GM23338 (cell line): ENCODE results near the gene CMTM2. TPM values are rescaled to one million over a fixed set of nuclear protein-coding genes. Genes with fewer than 3 reads are reported as not detected.

Source experiments
- ATAC-seq: fragments of 200-7000 bp; cut with Tn5 transposase; 3 replicates; pipeline ENCODE4 v1.9.1; 2020
- DNase-seq: peaks from one replicate; pipeline ENCODE4 v3.0.0-alpha.2; 2015; ENCODE audit warnings: low spot score
- H2AFZ ChIP-seq: fragments of 200-600 bp; sonication (generic); 2 replicates; pipeline ENCODE4 v1.8.0; 2016; ENCODE audit warnings: antibody characterized with exemption, mild to moderate bottlenecking, moderate library complexity
- H3F3A ChIP-seq: fragments of 200-600 bp; sonication (generic); replicated peaks from 2 replicates; pipeline ENCODE4 v1.8.0; 2017; ENCODE audit warnings: antibody characterized with exemption, mixed run types, low read depth
- H3K27ac ChIP-seq: fragments of 200-600 bp; sonication (generic); 2 replicates; pipeline ENCODE4 v1.6.1; 2016; ENCODE audit warnings: low read depth
- H3K27me3 ChIP-seq: fragments of 200-600 bp; sonication (generic); 2 replicates; pipeline ENCODE4 v1.8.0; 2016; ENCODE audit warnings: mild to moderate bottlenecking, mixed run types, moderate library complexity; ENCODE audit not compliant: insufficient read depth
- H3K36me3 ChIP-seq: fragments of 200-600 bp; sonication (generic); 2 replicates; pipeline ENCODE4 v1.8.0; 2016; ENCODE audit warnings: mild to moderate bottlenecking; ENCODE audit not compliant: insufficient read depth
- H3K4me1 ChIP-seq: fragments of 200-600 bp; sonication (generic); 2 replicates; pipeline ENCODE4 v1.8.0; 2016; ENCODE audit warnings: mild to moderate bottlenecking, moderate library complexity; ENCODE audit not compliant: insufficient read depth
- H3K4me2 ChIP-seq: fragments of 200-600 bp; sonication (generic); 2 replicates; pipeline ENCODE4 v1.7.1; 2017; ENCODE audit warnings: mixed run types
- H3K4me3 ChIP-seq: fragments of 200-600 bp; sonication (generic); 2 replicates; pipeline ENCODE4 v1.6.1; 2016; ENCODE audit warnings: mixed run types
- H3K79me2 ChIP-seq: fragments of 200-600 bp; sonication (generic); replicated peaks from 2 replicates; pipeline ENCODE4 v1.8.0; 2017; ENCODE audit warnings: mild to moderate bottlenecking; ENCODE audit not compliant: insufficient read depth
- H3K9me2 ChIP-seq: fragments of 200-600 bp; sonication (generic); 2 replicates; pipeline ENCODE4 v1.8.0; 2017; ENCODE audit not compliant: insufficient read depth
- H4K20me1 ChIP-seq: fragments of 200-600 bp; sonication (generic); replicated peaks from 2 replicates; pipeline ENCODE4 v1.8.0; 2017; ENCODE audit warnings: mild to moderate bottlenecking; ENCODE audit not compliant: insufficient read depth
- H3K27ac Mint-ChIP-seq: 2 replicates; pipeline ENCODE4 v1.8.0; 2020; ENCODE audit warnings: inconsistent platforms, mild to moderate bottlenecking, moderate library complexity, mixed read lengths
- H3K27me3 Mint-ChIP-seq: 3 replicates; pipeline ENCODE4 v1.8.0; 2022; ENCODE audit warnings: low read depth, mild to moderate bottlenecking, moderate library complexity, mixed read lengths, inconsistent platforms; ENCODE audit not compliant: insufficient read depth, poor library complexity
- H3K36me3 Mint-ChIP-seq: 3 replicates; pipeline ENCODE4 v1.8.0; 2021; ENCODE audit warnings: low read depth, mild to moderate bottlenecking, inconsistent platforms, moderate library complexity, mixed read lengths
- H3K4me1 Mint-ChIP-seq: 3 replicates; pipeline ENCODE4 v1.8.0; 2020; ENCODE audit warnings: mild to moderate bottlenecking, inconsistent platforms, mixed read lengths
- H3K4me3 Mint-ChIP-seq: 3 replicates; pipeline ENCODE4 v1.8.0; 2021; ENCODE audit warnings: moderate library complexity, mild to moderate bottlenecking, inconsistent platforms, mixed read lengths
- H3K9me3 Mint-ChIP-seq: 3 replicates; pipeline ENCODE4 v1.8.0; 2020; ENCODE audit warnings: moderate library complexity, mild to moderate bottlenecking, inconsistent platforms, mixed read lengths
- CTCF ChIP-seq, 2 experiments: fragments of 200-600 bp in 1 of 2; sonication (generic) in 1 of 2; conservative IDR thresholded peaks; 2 replicates each; pipeline versions ENCODE4 v1.5.1 to v1.6.1; 2016 to 2017; ENCODE audit warnings: antibody characterized with exemption in 2 of 2, low read depth in 2 of 2, mild to moderate bottlenecking in 2 of 2, moderate library complexity in 1 of 2
- ETS1 ChIP-seq: IDR thresholded peaks from 2 replicates; pipeline ENCODE4 v1.6.1; 2016; ENCODE audit warnings: antibody characterized with exemption
- EZH2phosphoT487 ChIP-seq: fragments of 200-600 bp; sonication (generic); IDR thresholded peaks from one replicate; pipeline ENCODE4 v1.8.1; 2018; ENCODE audit warnings: antibody characterized with exemption; ENCODE audit not compliant: unreplicated experiment
- JUNB ChIP-seq: IDR thresholded peaks from one replicate; pipeline ENCODE4 v1.6.1; 2016; ENCODE audit warnings: antibody characterized with exemption; ENCODE audit not compliant: unreplicated experiment
- NANOG ChIP-seq: IDR thresholded peaks from 2 replicates; pipeline ENCODE4 v1.6.1; 2016; ENCODE audit warnings: antibody characterized with exemption, borderline replicate concordance
- REST ChIP-seq: IDR thresholded peaks from one replicate; pipeline ENCODE4 v1.6.1; 2018; ENCODE audit warnings: antibody characterized with exemption; ENCODE audit not compliant: unreplicated experiment
- STAT1 ChIP-seq: IDR thresholded peaks from one replicate; pipeline ENCODE4 v1.6.1; 2016; ENCODE audit warnings: antibody characterized with exemption; ENCODE audit not compliant: unreplicated experiment
- polyA plus RNA-seq: library from polyadenylated mRNA; unstranded; fragments of >200 nt; fragmentation: Nextera tagmentation; extraction: Ambion mirVana; gene quantifications from 2 replicates; pipeline ENCODE4 v1.2.1, GENCODE V29; 2016
- total RNA-seq: library from RNA; depleted of rRNA; stranded (reverse); fragments of >200 nt; shearing (Covaris generic); gene quantifications from 2 replicates; pipeline ENCODE4 v1.2.3, GENCODE V29; 2014

CMTM2 gene
- total and polyA plus RNA-seq, 2 experiments from 2014 or later = not detected

- no peaks in the 10 kb centered on the region for H3K9me3 Mint-ChIP-seq
- no peaks in the 10 kb centered on the region for H3K36me3 ChIP-seq
Measured at GRCh38 chr16:66539623-66540469, 39.4 kb upstream of the CMTM2 start.

More at GRCh38 chr16:66539623-66540469, 39.4 kb upstream of the CMTM2 start:
- no peaks in the 10 kb centered on the region for H3K9me2 ChIP-seq
- ATAC-seq (no peak), DNase-seq (no peak)
- H3K4me3 ChIP-seq = no peak overlapping the region
- H3K27me3 ChIP-seq = no peaks in the 10 kb centered on the region
- Mint-ChIP-seq H3K36me3 (no peaks in the 10 kb centered on the region; the same call in 2 of the 3 replicates), H3K27ac (no peak overlapping the region), H3K4me1 (peaks cover 12% of the 10 kb centered on the region), H3K4me3 (no peak overlapping the region), H3K27me3 (peaks cover 4% of the 10 kb centered on the region)
- no peak overlapping the region for H3K4me2 ChIP-seq
- TF ChIP-seq ETS1 (no peak), NANOG (no peak), CTCF (conservative IDR thresholded peaks at IDR 0.05; ENCODE audit: low read depth in 2 of 2) (no peak), EZH2phosphoT487 (no peak), STAT1 (no peak), REST (no peak), JUNB (no peak)
- peaks cover 16% of the 10 kb centered on the region for H3K4me1 ChIP-seq
- no peaks in the 10 kb centered on the region for H3K79me2 ChIP-seq
- no peak overlapping the region for H3K27ac ChIP-seq
- H3F3A ChIP-seq = no peaks in the 10 kb centered on the region
- H4K20me1 ChIP-seq = no peaks in the 10 kb centered on the region
- H2AFZ ChIP-seq = no peak overlapping the region
